ENCODE data around the gene ASCC1.
"Not testable (repeated sequence)": the region's sequence is repeated elsewhere in the genome, so short reads cannot be mapped to it uniquely, and the experiment has no call there.

The ASCC1 gene

DNA sequence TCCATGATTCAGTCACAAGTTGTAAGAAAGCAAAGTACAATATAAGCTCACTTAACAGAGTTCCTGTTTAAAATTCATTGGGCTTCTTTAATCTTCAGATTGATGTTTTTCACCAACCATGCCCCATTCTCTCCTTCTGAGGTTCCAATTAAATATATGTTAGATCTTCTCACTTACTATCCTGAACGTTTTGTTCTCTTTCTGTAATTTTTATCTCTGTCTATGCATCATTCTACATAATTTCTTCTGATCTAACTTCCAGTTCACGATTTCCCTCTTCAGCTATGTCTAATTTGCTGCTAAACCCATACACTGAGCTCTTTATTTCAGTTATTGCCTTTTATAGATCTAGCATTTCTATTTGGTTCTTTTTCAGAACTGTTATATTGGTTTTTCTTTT is 99.7 kb downstream of the ASCC1 start:
- no peak for DNase-seq

DNA sequence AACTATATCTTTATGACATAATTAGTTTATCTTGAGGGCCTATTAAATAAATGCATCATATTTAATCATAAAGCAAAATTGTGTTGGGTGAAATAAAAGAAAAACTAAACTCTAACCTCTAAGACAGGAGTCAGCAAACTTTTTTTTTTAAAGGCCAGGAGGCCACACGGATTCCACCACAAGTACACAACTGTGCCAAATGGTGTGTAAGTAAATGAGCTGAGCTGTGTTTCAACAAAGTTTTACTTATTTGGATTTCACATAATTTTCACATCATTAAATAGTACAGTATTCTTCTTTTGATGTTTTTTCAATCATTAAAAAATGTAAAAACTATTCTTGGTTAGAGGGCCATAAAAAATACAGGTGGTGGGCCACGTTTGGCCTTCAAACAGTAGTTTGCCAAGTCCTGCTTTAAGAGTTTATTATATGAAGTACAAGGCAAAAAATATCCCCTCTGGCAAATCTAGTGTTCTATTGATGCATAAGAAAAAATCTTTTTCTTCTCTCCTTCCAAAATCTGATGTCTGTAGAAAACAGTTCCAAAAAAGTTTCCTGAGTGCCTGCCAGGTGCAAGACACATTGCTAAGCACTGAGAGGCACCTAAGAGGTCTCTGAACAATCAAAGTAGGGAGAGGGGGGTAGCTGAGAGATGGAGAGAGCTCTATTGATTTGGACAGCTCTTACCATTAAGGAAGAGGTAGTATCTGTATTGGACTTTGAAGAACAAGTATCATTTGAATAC is 101.2 kb downstream of the ASCC1 start:
- no peak for DNase-seq

DNA sequence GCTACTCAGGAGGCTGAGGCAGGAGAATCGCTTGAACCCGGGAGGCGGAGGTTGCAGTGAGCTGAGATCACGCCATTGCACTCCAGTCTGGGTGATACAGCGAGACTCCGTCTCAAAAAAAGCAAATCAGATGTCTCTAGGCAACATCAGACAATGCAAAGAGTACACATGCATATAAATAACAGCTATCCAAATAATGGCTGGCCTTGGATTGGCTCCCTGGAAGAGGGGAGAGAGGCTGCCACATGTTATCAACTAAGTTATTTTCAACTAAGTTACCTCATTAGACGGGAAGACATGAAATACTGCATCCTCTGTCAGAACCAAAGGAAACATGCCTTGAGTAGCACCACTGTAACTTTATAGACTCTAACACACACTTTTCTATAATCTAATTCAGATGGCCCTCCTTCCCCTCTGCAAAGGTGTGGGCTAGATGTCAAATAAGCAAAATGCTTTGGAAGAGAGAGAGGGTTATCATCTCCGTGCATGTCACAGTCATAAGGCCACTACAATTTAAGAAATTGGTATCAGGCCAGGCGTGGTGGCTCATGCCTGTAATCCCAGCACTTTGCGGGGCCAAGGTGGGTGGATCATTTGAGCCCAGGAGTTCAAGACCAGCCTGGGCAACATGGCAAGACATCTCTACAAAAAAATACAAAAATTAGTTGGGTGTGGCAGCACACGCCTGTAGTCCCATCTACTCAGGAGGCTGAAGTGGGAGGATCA is 105.2 kb downstream of the ASCC1 start:
- DNase-seq, result no peak

DNA sequence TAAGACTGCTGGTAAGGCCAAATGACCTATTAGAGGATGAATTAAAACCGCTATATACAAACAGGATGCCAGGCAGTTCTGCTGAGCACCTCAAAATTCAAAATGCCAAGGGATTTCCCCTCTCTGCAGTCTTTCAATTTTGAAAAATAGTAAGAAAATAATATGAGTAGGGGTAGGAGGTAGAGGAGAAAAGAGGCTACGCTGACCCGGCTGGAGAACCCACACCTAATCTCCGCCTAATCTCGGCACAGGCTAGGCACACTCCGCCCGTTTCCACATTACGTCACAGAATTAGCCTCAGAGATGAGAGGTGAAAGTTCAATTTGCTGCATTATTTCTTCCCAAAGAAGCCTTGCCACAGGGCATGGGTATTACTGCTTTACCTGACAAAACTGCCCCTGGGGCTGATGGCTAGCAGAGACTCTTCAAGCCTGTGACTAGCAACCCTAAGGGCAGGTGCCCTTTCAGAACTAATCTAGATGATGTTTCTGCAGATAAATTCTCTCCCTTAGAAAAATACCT is 106.4 kb downstream of the ASCC1 start:
- DNase-seq, result no peak

DNA sequence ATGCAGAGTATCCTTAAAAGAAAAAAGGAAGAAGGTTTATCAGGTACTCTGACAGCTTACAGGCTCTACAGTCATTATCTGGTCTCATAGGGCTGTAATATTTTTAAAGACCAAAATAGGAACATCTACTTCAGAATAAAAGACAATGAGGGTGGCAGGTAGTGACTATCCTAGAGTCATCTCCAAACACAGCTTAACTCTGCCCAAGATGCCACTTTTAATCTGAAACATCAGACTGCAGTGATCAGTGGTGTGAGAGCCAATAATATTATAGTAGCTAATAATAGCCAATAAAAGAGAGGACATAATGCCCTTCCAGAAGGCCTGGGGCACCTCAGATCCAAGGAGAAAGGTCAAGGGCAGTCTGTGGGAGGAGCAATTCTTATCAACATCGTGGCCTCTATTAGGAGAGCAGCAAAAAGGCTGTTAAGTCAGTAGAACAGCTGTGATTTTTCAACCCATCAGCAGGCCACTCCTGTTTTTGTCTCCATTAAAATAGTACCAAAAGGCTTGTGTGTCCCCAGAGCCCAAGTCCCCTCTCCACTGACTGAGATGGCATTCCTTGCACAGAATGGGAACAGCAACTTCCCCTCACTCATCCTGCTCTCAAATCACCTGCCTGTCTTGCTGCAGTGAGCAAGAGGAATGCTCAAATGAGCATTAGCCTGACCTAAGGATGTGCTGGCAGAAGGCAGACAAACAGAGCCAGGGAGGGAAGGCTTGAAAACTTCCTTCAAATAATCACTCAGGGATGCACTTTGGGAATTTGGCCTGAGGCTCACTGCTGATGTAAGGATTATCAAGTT is 107.0 kb downstream of the ASCC1 start:
- DNase-seq, result no peak

DNA sequence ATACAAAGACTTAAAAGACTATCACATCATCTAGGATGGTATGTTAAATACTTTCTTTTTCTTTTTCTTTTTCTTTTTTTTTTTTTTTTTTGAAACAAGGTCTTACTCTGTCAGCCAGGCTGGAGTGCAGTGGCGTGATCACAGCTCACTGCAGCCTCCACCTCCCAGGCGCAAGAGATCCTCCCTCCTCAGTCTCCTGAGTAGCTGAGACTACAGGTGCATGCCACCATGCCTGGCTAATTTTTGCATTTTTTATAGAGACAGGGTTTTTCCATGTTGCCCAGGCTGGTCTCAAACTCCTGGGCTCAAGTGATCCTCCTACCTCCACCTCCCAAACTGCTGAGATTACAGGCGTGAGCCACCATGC is 108.1 kb downstream of the ASCC1 start:
- not testable (repeated sequence) for DNase-seq

DNA sequence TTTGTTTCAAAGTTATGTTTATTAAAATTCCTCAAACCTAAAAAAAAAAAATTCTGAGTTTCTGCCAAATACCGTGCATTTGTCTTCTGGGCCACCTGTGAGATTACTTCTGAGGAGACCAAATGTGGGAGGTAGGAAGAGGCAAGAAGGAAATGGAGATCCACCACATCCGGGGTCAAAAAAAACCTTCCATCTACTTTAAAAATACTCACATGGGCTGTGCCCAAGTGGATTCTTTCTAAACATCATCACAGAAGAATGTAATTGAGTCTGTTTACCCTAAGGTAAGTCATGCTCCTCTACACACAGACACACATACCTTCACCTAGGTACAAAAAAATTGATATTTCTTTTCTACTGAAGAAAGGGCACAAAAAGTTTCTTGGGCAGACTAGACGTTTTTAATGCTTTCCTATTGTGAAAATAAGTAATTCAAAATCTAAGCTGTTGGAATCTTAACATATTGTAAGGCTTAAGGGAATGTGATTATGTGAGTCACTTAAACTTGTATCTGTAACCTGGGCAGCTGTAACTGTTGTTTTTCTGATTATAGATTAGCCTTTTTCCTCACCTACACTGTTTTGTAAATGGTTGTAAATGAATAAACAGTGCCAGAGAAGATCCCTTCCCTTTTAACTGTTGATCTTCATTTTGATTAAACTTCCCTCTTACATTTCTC is 108.6 kb downstream of the ASCC1 start:
- no peak for DNase-seq

DNA sequence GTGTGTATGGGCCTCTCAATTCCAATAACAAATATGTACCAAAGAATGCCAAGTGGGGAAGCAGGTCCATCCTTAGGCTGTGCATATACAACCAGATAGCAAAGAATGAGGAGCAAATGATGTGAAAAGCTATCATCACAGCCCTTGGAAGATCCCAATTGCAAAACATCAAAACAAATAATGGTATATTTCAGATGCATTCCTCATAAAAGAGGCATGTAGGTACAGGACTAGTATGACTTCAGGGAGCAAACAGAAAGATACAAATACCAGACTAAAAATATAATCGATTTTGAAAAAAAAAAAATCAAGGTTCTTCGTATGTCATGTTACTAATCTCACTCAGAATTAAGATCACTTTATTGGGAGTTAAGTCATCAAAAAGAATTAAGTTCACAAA is 109.2 kb downstream of the ASCC1 start:
- DNase-seq, result no peak

DNA sequence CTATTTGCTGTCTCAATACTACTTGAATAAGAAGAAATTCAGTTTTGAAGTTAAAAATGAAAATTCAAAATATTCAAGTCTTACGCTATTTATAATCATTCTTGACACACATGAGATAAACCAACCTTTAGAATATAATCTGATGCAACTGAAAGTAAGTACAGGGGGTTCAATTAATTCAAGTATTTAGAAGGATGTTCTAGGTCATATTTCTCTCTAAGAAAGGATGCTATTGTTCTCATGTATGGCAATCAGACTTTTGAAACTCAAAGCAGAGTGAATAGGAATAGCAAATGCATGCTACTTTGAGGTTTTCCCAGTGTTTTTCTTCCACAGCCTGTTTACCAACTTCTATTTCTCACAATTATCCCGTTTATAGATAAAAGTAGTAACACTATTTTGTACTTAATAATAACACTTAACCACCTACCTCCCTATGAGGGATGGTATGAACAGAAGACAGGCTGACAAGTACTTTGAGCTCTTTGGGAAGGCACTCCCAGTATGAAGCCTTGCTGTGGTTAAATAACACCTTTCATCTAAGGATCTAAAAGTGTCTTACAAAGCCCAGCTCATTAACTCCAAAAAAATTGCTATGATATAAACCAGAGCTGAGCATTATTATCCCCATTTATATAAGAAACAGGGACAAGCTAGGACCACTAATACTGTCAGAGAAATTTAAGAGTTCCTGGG is 109.8 kb downstream of the ASCC1 start:
- DNase-seq, result no peak

DNA sequence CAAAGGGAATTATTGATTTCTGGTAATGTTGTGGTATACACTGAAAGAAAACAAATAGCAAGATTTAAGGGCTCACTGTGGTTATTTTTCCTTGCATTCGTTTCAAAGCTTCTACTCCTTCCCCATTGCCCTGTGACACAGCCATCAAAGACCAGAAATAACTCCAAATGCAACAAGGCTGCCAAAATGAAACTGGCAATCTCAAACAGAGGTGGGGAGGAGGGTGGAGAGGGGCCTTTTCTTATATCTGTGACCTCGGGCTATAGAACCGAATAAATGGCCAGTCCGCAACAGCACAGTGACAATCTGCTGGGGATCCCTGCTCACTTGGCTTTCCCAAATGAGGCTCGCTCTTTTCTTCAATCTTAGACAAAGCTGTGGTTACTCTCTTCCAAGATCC is 110.4 kb downstream of the ASCC1 start:
- DNase-seq, result no peak

DNA sequence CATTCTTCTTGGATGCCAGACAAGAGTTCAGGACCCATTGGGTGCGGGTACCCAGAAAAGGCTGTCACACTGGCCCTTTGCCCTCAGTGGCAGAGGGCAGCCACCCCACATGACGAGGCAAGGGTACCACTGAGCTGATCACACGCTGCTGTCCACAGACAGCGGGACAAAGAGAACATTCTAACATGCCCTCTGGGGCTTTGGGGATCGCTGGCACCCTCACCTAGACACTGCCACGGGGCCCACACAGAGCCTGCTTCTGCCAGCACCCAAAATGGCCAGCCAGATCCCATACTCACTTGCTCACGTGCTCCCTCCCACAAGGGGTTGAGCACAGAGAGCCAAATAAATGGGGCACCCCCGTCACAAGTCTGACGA is 111.0 kb downstream of the ASCC1 start:
- no peak for DNase-seq

DNA sequence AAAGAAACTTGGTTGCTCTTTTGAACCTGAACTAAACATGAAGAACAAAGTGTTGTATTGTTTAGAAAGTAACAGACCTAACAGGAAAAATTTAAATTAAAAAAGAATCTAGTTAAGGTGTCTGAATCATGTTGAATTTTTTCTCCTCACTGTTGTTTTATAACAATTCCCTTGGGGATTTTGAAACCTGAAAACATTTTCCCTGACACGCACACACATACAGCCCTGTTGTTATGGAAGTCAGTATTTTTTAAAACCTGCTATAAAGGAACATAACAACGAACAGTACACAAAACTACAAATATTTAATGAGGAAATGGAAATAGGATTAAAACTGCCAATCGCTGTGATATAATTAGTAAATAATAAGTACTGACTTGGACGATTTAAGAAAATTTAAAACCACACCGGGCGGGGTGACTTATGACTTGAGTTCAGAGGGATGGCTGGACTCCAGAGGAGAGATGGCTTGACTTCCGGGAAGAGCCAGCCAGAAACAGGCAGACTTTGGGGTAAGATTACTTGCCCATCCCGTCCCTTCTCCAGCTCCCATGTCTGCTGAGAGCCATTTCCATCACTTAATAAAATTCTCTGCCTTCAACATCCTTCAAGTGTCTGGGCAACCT is 111.5 kb downstream of the ASCC1 start:
- DNase-seq, result no peak

DNA sequence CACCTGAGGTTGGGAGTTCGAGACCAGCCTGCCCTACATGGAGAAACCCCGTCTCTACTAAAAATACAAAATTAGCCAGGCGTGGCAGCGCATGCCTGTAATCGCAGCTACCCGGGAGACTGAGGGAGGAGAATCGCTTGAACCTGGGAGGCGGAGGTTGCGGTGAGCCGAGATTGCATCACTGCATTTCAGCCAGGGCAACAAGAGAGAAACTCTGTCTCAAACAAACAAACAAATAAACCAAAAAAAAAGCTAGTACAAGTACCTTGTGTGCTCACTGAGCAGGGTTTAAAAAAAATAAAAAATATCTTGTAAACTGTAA is 116.5 kb downstream of the ASCC1 start:
- no peak for DNase-seq

DNA sequence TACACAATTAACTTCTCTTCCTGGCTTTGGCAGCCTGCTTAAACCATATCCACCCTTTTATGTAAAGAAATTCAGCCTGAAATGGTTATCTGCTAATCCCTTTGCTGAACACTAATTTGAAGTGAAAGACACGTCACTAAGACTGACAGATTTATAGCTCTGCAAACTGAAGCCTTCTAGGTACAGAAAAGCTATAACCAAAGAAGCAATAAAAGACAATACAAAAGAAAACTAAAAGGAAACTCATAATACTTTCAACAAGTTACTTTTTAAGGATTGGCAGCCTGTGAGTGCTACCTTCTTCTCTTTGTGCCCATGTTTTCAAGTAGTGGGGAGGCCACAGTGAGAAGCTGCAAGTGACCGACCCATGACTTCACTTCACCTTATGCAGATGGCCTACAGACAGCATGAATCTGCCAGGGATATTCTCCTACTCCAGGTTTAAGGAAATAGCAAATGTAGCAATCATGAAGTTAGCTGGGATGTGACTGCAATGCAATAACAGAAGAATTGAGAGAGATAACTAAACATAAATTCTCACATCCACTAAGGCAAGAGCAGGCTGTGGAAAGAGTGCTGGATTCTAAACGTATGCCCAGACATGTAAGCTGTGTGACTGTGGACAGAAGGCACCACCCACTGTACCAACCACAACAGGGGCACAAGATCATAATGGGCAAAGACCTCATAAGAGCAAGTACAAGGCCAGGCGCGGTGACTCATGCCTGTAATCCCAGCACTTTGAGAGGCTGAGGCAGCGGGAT is 117.1 kb downstream of the ASCC1 start:
- DNase-seq, result no peak

DNA sequence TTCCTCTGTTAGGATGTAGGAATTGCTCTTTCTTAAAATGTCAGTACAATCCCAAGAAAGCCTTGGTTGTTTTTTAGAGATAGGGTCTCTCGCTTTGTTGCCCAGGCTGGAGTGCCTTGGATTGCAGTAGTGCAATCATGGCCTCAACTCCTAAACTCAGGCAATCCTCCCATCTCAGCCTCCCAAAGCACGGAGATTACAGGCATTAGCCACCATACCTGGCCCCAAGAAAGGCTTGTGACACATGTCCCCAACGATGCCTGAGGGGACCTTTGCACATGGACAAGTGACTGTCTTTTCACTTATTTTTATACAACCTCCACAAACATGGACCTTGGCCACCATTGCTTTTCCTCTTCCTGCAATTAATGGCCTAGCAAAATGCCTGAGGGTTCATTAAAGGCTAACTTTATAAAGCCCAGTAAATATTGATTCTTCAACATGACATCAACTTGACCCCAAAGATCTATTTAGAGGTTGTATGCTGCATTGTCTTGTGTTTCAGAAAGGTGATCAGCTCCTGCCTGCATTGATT is 117.7 kb downstream of the ASCC1 start:
- no peak for DNase-seq

DNA sequence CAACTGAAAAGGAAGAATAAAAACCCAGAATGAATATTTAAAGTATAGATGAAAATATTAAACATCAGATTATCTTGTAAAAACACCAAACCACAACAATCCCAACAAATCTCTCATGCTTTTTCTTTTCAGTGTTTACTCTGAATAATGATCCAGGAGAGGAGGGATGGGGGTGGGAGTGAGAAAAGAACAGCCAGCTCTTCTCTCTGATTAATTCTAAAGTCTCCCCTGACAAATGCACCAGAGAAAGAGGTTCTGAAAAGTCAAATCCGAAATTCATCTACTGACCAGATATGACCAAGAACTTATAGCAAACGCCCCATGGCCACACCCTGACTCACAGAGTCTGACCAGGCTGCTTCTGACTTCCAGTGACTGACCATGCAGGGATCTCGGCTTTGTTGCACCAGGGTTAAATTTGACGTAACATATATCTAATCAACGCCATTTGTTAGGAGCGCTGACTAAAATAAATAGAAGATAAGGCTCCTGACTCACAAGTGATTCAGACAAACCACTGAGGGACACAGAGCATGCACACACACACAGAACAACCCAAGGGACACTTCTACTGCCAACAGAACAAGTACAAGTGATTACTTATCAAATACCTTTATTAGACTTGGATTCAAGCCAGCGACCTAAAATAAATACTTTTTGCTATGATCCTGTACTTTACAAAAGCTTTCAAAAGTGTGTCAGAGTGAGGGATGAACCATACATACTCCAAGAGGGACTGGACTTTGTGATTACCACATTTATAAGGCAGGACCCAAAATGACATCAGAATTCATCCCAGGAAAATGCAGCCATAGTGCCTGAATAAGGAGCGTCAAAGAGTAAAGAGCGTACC is 118.4 kb downstream of the ASCC1 start:
- DNase-seq, result no peak

DNA sequence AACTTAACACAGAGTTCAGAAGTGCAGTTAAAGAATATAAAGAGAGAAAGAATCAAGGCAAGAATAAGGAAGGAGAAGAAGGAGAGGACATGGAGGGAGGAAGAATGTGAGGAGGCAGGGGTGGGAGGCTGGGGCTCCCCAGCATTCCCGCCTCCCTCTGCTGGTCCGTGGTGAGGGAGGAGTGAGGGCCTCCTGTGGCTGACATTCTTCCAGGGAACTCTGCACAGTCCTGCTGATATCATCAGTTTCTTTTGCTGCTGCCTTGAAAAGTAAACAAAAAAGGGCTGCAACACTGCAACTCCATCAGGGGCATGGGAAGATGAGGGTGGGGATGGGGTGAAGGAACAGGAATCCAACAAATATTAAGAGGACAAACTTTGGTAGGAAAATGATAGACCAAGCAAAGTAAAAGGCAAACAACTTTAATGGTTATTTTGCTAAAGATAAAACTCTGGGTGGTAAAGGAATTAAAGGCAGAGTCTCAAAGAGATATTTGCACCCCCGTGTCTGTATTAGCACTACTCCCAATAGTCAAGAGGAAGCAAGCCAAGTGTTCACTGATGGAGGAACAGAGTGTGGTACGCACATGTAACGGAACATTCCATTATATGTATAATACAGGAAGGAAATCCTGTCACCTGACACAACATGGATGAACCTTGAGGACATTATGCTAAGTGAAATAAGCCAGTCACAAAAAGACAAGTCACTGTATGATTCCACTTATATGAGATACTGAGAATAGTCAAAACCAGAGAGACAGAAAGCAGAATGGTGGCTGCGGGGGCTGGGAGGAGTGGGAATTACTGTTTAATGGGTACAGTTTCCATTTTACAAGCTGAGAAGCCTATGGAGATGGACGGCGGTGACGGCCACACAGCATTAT is 119.7 kb downstream of the ASCC1 start:
- DNase-seq, result no peak

DNA sequence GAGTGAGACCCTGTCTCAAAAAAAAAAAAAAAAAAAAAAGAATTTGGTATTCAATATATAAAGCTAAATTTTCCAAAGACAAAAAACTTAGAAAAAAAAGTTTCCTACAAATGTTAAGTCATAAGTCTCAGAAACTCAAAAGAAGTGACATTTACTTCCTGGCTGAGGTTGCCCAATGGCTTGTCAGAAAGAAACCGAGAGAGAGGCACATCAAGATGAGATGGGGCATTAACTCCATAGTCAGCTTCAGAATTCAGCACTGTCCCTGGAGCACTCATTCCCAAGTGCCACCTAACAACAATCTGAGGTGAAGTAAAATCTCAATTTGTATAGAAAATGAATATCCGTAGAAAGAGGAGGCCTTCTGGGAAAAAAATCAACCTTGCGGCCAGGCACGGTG is 120.9 kb downstream of the ASCC1 start:
- DNase-seq, result no peak

DNA sequence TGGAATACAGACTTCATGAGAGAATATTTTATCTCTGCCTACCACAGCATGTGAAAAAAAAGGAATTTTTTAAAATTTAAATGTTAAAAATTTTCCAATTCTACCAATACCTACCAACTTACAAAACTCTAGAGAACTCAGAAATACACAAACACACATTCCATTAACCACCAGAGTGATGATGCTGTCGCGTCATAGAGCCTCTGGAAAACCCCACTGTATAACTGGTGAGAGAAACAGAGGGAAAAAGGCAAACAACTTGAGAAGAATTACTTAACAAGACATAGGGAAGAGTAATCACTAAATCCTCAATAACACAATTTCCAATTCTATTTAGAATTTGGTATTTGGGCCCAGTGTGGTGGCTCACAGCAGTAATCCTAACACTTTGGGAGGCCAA is 121.5 kb downstream of the ASCC1 start:
- DNase-seq, result no peak
